SK-N-SH treated with all-trans-retinoic acid at 6 μM for 48 hours (cell line): ENCODE data around the gene HPS3.

Experiments
- ARNTL ChIP-seq: fragments of 450-650 bp; formaldehyde crosslinking; IDR thresholded peaks from 2 replicates; pipeline ENCODE4 v1.5.0; 2020; ENCODE audit warnings: low read depth, mild to moderate bottlenecking, moderate library complexity, borderline replicate concordance
- ESRRG ChIP-seq: fragments of 250-450 bp; sonication (Bioruptor Pico); IDR thresholded peaks from 2 replicates; pipeline ENCODE4 v1.6.1; 2021; ENCODE audit warnings: mild to moderate bottlenecking
- ISL1 ChIP-seq: fragments of 250-450 bp; sonication (Bioruptor Pico); IDR thresholded peaks from 2 replicates; pipeline ENCODE4 v2.1.2; 2022; ENCODE audit warnings: mild to moderate bottlenecking, moderate library complexity
- PPARA ChIP-seq: fragments of 250-450 bp; sonication (Bioruptor Pico); IDR thresholded peaks from 2 replicates; pipeline ENCODE4 v1.5.0; 2020; ENCODE audit warnings: mild to moderate bottlenecking, borderline replicate concordance
- RARB ChIP-seq: fragments of 250-450 bp; sonication (Bioruptor Pico); IDR thresholded peaks from 2 replicates; pipeline ENCODE4 v1.8.0; 2021; ENCODE audit warnings: mild to moderate bottlenecking, moderate library complexity
- TCF4 ChIP-seq: fragments of 250-450 bp; sonication (Bioruptor Pico); IDR thresholded peaks from 2 replicates; pipeline ENCODE4 v1.8.0; 2021; ENCODE audit warnings: mild to moderate bottlenecking, moderate library complexity, borderline replicate concordance
- TOX ChIP-seq: fragments of 250-450 bp; sonication (Bioruptor Pico); IDR thresholded peaks from 2 replicates; pipeline ENCODE4 v1.8.0; 2021; ENCODE audit warnings: mild to moderate bottlenecking, moderate library complexity, borderline replicate concordance
- ZFP3 ChIP-seq: fragments of 250-450 bp; sonication (Bioruptor Pico); IDR thresholded peaks from 2 replicates; pipeline ENCODE4 v1.5.0; 2020; ENCODE audit warnings: mild to moderate bottlenecking, moderate library complexity
- ZFP30 ChIP-seq: fragments of 450-650 bp; formaldehyde crosslinking; IDR thresholded peaks from 2 replicates; pipeline ENCODE4 v1.5.0; 2022; ENCODE audit warnings: mild to moderate bottlenecking, moderate library complexity
- ZNF70 ChIP-seq: fragments of 450-650 bp; formaldehyde crosslinking; IDR thresholded peaks from 2 replicates; pipeline ENCODE4 v1.5.0; 2020; ENCODE audit warnings: mild to moderate bottlenecking, moderate library complexity
- TF ChIP-seq, protein P1 (sequence below): fragments of 250-450 bp; sonication (Bioruptor Pico); IDR thresholded peaks from 2 replicates; pipeline ENCODE4 v1.8.0; 2020; ENCODE audit warnings: mild to moderate bottlenecking, moderate library complexity, borderline replicate concordance
- TF ChIP-seq, protein P2 (sequence below): fragments of 250-450 bp; sonication (Bioruptor Pico); IDR thresholded peaks from 2 replicates; pipeline ENCODE4 v1.5.1; 2020; ENCODE audit warnings: low read depth, mild to moderate bottlenecking, moderate library complexity

DNA sequence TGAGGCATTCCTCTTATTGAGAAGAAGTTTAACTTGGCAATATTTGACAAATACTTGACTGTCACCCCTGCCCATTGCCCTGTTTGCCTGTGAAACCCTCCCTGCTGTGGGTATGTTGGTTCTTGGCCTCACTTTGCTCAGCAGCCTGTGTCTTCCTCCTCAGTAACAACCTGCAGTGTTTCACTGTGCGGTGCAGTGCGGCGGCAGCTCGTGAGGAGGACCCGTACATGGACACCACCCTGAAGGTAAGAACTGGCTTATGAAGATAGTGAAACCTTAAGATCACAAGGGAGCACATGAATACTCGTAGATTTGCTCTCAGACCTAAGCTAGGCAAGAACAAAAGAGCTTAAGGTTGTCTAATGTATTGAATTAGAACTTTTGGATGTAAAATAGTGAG lies 21.0 kb downstream of the HPS3 start:
- no peak for TF ChIP-seq ZFP30 (CRISPR knock-in tag)
- TF ChIP-seq, protein P1, sequence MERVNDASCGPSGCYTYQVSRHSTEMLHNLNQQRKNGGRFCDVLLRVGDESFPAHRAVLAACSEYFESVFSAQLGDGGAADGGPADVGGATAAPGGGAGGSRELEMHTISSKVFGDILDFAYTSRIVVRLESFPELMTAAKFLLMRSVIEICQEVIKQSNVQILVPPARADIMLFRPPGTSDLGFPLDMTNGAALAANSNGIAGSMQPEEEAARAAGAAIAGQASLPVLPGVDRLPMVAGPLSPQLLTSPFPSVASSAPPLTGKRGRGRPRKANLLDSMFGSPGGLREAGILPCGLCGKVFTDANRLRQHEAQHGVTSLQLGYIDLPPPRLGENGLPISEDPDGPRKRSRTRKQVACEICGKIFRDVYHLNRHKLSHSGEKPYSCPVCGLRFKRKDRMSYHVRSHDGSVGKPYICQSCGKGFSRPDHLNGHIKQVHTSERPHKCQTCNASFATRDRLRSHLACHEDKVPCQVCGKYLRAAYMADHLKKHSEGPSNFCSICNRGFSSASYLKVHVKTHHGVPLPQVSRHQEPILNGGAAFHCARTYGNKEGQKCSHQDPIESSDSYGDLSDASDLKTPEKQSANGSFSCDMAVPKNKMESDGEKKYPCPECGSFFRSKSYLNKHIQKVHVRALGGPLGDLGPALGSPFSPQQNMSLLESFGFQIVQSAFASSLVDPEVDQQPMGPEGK: no peak
- TF ChIP-seq ARNTL (CRISPR knock-in tag): no peak
- TF ChIP-seq ISL1: no peak
- TF ChIP-seq PPARA (CRISPR knock-in tag): no peak
- no peak for TF ChIP-seq ZFP3 (CRISPR knock-in tag)
- no peak for TF ChIP-seq ZNF70 (CRISPR knock-in tag)
- TF ChIP-seq TOX (CRISPR knock-in tag): no peak
- TF ChIP-seq, protein P2, sequence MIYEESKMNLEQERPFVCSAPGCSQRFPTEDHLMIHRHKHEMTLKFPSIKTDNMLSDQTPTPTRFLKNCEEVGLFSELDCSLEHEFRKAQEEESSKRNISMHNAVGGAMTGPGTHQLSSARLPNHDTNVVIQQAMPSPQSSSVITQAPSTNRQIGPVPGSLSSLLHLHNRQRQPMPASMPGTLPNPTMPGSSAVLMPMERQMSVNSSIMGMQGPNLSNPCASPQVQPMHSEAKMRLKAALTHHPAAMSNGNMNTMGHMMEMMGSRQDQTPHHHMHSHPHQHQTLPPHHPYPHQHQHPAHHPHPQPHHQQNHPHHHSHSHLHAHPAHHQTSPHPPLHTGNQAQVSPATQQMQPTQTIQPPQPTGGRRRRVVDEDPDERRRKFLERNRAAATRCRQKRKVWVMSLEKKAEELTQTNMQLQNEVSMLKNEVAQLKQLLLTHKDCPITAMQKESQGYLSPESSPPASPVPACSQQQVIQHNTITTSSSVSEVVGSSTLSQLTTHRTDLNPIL: no peak
- no peak for TF ChIP-seq RARB (CRISPR knock-in tag)
- no peak for TF ChIP-seq TCF4 (CRISPR knock-in tag)
- no peak for TF ChIP-seq ESRRG
